ENCODE measurements around the gene RGL4.
"Not testable (repeated sequence)": the region's sequence is repeated elsewhere in the genome, so short reads cannot be mapped to it uniquely, and the experiment has no call there.

Gene RGL4

GRCh38 chr22:23657727-23658126 is 33.1 kb upstream of the RGL4 start:
- DNase-seq (ENCODE audit: low read depth) = no peak
- H3K4me3 ChIP-seq (ENCODE audit: control insufficient read depth, low read depth, low read length) = no peak overlapping the region
- no peak for TF ChIP-seq CTCF (IDR thresholded peaks at IDR 0.05; ENCODE audit: control insufficient read depth, insufficient read depth, low read depth, low read length, missing control alignments)

- H3K4me3 ChIP-seq (ENCODE audit: control insufficient read depth, low read depth, low read length); DNase-seq (ENCODE audit: low read depth): not testable (repeated sequence)
These were observed 30.4 kb upstream of the RGL4 start for GRCh38 chr22:23660381-23660780.

- H3K4me3 ChIP-seq (ENCODE audit: control insufficient read depth, low read depth, low read length) = no peak overlapping the region
- TF ChIP-seq CTCF (IDR thresholded peaks at IDR 0.05; ENCODE audit: control insufficient read depth, insufficient read depth, low read depth, low read length, missing control alignments) = no peak
- DNase-seq (ENCODE audit: low read depth) = no peak
These were observed 20.2 kb upstream of the RGL4 start for GRCh38 chr22:23670378-23671295.

GRCh38 chr22:23671387-23671786 is 19.4 kb upstream of the RGL4 start:
- not testable (repeated sequence) for DNase-seq (ENCODE audit: low read depth); H3K4me3 ChIP-seq (ENCODE audit: control insufficient read depth, low read depth, low read length)

GRCh38 chr22:23672307-23673049 is 18.3 kb upstream of the RGL4 start:
- DNase-seq (ENCODE audit: low read depth); H3K4me3 ChIP-seq (ENCODE audit: control insufficient read depth, low read depth, low read length): not testable (repeated sequence)

GRCh38 chr22:23673050-23673620 is 17.7 kb upstream of the RGL4 start:
- no peak for TF ChIP-seq CTCF (IDR thresholded peaks at IDR 0.05; ENCODE audit: control insufficient read depth, insufficient read depth, low read depth, low read length, missing control alignments)
- DNase-seq (ENCODE audit: low read depth) = no peak
- H3K4me3 ChIP-seq (ENCODE audit: control insufficient read depth, low read depth, low read length) = no peak overlapping the region

- no peak for DNase-seq (ENCODE audit: low read depth)
- TF ChIP-seq CTCF (IDR thresholded peaks at IDR 0.05; ENCODE audit: control insufficient read depth, insufficient read depth, low read depth, low read length, missing control alignments) = no peak
- H3K4me3 ChIP-seq (ENCODE audit: control insufficient read depth, low read depth, low read length) = no peak overlapping the region
These were observed 16.8 kb upstream of the RGL4 start for GRCh38 chr22:23673826-23674690.

GRCh38 chr22:23674886-23675501 is 15.8 kb upstream of the RGL4 start:
- not testable (repeated sequence) for DNase-seq (ENCODE audit: low read depth); H3K4me3 ChIP-seq (ENCODE audit: control insufficient read depth, low read depth, low read length)

All from AG09309 (cell line).